A549 treated with ZK216348 at 1 μM for 4 hours (cell line): ENCODE data around the gene PLA2G1B. TPM values are rescaled to one million over a fixed set of nuclear protein-coding genes. Genes with fewer than 3 reads are reported as not detected.

Experiments
- total RNA-seq: library from RNA; stranded (reverse); fragments of 200-300 nt; extraction: Qiagen RNA extraction; gene quantifications from 5 replicates; pipeline ENCODE4 v1.2.3, GENCODE V29; 2022; ENCODE audit warnings: low read depth

The PLA2G1B gene
- not detected in 5 replicates for total RNA-seq

GRCh38 chr12:120327593-120327992 lies at the start of gene PLA2G1B:
Gene PLA2G1B (minus strand): TSS chr12:120327779. CDS start chr12:120327753, 26 bp downstream.

GRCh38 chr12:120368789-120369602 lies 41.4 kb upstream of the PLA2G1B start, which contains the start of gene MSI1:
Gene MSI1 (minus strand): TSS chr12:120369164. CDS start chr12:120369091, 73 bp downstream.

GRCh38 chr12:120301962-120302815 lies 25.4 kb downstream of the PLA2G1B start, which contains the start of gene SIRT4:
Gene SIRT4 (plus strand): TSS chr12:120302321. CDS start chr12:120303562, 1,241 bp downstream.

GRCh38 chr12:120292661-120293531 lies 34.7 kb downstream of the PLA2G1B start, which contains the start of gene RNU4-1:
Gene RNU4-1 (minus strand): TSS chr12:120293237.

Other genes with a start within 250 kb of the PLA2G1B start
- 59.7 to 80.0 TPM (median 79.2 TPM) in 5 replicates for gene RAB35, start 211.0 kb downstream of the PLA2G1B start, total RNA-seq
- gene GCN1, start 133.1 kb downstream of the PLA2G1B start, total RNA-seq = 35.4 to 61.7 TPM (median 60.1 TPM) in 5 replicates
- gene RPLP0, start 126.7 kb downstream of the PLA2G1B start, total RNA-seq = 3,146 to 3,508 TPM (median 3,402 TPM) in 5 replicates
- 155 to 226 TPM (median 194 TPM) in 5 replicates for gene PXN, start 62.0 kb downstream of the PLA2G1B start, total RNA-seq
- not detected in 5 replicates for gene RNU4-2, start 35.9 kb downstream of the PLA2G1B start, total RNA-seq
- not detected in 5 replicates for gene RNU4-1, start 34.5 kb downstream of the PLA2G1B start, total RNA-seq
- gene SIRT4, start 25.5 kb downstream of the PLA2G1B start, total RNA-seq = 0.66 to 1.6 TPM (median 0.98 TPM) in 5 replicates
- 0.50 to 1.4 TPM (median 1.2 TPM) in 5 replicates for gene MSI1, start 41.4 kb upstream of the PLA2G1B start, total RNA-seq
- 658 to 856 TPM (median 772 TPM) in 5 replicates for gene COX6A1, start 110.3 kb upstream of the PLA2G1B start, total RNA-seq
- gene TRIAP1, start 118.6 kb upstream of the PLA2G1B start, total RNA-seq = 64.1 to 93.0 TPM (median 72.4 TPM) in 5 replicates
- 19.4 to 26.1 TPM (median 24.1 TPM) in 5 replicates for gene GATC, start 118.7 kb upstream of the PLA2G1B start, total RNA-seq
- 197 to 241 TPM (median 226 TPM) in 5 replicates for gene SRSF9, start 142.0 kb upstream of the PLA2G1B start, total RNA-seq
- gene DYNLL1, start 168.3 kb upstream of the PLA2G1B start, total RNA-seq = 592 to 753 TPM (median 641 TPM) in 5 replicates
- gene COQ5, start 201.4 kb upstream of the PLA2G1B start, total RNA-seq = 24.4 to 30.2 TPM (median 25.9 TPM) in 5 replicates
- 99.9 to 108 TPM (median 101 TPM) in 5 replicates for gene RNF10, start 206.6 kb upstream of the PLA2G1B start, total RNA-seq